Inferior parietal cortex (tissue), 1 donor: Measurements from ENCODE around the gene FGFRL1.

ENCODE experiments used
- DNase-seq: peaks from one replicate; pipeline ENCODE4 v3.0.0-alpha.2; 2016; ENCODE audit errors: extremely low spot score

The FGFRL1 gene, protein sequence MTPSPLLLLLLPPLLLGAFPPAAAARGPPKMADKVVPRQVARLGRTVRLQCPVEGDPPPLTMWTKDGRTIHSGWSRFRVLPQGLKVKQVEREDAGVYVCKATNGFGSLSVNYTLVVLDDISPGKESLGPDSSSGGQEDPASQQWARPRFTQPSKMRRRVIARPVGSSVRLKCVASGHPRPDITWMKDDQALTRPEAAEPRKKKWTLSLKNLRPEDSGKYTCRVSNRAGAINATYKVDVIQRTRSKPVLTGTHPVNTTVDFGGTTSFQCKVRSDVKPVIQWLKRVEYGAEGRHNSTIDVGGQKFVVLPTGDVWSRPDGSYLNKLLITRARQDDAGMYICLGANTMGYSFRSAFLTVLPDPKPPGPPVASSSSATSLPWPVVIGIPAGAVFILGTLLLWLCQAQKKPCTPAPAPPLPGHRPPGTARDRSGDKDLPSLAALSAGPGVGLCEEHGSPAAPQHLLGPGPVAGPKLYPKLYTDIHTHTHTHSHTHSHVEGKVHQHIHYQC

DNA sequence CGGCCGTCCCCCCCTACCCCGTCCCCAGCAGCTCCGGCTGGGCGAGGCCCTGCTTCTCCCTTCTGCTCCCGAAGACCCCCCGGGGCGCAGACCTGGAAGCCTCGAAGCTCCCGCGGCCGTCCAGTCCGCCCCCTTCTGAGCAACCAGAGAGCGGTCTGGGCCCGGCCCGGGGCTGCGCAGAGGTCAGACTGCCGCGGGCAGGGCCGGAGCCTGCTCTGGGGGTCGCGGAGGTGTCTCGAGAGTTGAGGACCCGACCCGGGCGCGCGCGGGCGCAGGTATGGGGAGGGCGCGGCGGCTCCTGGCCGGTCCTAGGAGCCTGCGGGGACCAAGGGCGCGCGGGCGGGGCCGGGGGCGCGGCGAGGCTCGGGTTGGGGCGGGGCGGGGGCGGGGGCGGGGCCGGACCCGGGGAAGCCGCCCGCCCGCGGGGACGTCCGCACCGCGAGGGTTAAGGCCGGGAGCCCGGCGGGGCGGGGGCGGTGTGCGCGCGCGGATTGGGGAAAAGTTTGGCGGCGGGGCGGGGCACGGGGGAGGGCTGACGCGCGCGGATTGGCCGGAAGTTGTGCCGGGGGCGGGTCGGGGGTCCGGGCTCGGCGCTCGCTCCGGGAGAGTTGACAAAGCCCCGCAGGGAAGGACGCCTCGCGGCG is at the start of gene FGFRL1:
TSS of gene FGFRL1 (plus strand) at position 605 of the 644 bp plus-strand sequence. CDS start 860 bp downstream, outside the sequence.
- DNase-seq = no peak

DNA sequence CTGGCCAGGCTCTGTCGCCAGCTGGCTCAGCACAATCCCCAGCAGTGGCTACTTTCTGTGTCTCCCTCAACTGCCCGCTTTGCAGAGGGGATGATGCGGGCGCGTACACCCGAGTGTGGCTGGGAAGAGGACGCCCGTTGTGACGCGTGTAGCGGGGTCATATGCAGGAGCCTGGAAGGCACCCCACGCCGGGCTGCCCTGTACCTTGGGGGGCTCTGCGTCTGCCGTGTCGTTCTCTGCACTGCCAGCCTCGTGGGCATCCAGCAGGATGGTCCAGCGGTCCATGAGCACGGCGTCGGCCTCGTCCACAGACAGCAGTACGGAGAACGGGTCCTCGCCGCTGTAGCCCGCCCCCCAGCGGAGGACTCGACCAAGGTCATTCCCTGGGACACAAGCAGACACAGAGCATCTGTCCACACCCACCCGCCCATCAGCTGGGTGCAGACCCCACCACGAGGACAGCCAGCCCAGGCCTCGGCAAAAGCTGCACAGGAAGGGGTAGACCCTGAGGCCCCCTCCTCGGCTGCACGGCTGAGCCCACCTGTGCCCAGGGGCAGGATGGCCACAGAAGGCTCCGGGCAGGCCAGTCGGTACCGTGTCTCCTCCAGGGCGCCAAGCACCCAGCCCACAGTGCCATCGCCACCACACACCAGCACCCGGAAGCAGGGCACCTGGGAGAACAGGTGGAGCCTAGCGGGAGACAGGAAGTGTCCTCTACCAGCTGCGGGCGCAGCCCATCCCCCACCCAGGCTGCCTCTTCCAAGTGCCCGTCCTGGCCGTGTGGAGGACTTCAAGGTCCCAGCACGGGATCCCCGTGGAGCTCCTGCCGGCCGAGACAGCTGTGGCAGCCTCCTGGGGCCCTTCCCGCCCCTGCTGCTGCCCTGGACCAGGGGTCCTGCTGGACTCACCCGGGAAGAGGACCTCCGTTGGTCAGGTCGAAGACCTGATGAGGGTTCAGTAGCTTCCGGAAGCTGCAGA is 48.9 kb upstream of the FGFRL1 start:
- DNase-seq = no peak

DNA sequence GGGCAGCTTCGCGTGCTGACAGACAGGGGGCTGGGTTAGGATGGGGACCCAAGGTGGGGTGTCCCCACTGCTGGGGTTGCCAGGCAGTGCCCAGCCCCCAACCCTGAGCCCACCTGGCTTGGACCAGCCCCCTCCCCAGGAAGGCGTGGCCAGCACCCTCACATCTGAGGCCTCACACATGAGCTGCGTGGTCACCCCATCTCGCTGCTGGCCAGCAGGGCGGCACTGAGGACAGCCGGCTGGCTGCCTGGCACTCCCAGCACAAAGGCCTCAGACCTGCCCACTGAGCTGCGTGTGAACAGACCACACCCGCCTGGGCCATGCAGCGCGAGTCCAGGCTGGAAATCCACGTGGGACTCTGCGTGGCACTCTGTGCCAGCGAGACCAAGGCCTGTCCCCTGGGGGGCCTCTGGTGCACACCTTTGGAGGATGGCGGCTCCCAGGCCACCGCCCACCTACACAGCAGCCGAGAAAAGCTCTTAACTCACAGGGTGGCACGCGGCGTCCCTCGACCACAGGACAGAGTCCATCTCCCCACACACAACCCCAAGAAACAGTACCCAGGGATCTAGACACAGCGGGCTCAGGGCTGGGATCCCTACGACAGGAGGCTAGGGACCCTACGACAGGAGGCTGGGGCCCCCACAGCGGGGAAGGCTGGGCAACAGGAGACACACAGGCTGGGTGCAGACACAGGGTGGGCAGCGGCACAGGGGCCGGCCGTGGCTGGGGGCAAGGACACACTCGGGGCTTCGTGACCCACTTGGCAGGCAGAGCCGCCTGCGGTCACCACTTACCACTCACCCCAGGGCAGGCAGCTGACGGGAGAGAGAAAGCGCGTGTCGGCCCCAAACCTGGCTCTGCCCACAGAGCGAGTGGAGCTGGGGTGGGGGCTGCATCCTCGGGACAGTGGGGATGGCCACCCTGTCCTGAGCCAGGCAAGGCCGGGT is 47.9 kb upstream of the FGFRL1 start:
- DNase-seq = no peak

DNA sequence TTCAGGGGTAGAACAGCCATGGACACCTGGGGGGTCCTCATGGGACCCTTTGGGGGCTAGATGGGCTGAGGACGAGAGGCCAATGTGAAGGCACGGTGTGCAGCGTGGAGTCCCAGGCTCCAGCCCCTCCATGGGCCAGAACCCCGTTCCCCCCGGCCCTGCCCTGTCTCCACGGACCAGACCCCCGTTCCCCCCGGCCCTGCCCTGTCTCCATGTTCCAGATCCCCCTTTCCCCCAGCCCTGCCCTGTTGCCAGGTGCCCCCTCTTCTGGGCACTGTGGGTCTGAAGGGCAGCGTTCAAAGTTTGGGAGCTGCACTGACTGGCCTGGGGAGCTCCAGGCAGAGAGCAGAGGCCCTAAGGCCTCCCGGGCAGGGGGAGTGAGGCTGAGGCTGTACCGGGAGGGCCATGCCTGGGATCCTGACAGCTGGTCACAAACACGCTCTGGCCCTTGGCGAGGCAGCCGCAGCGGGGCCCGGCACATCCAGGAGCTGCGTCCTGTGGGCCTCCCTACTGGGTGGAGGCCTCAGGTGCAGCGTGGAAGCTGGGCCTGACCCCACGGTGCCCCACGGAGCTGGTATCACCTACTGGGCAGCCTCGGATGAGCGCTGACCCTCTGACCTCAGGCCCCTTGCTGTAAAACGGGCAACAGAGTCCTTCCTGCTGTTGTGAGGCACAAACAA is 46.9 kb upstream of the FGFRL1 start:
- no peak for DNase-seq

DNA sequence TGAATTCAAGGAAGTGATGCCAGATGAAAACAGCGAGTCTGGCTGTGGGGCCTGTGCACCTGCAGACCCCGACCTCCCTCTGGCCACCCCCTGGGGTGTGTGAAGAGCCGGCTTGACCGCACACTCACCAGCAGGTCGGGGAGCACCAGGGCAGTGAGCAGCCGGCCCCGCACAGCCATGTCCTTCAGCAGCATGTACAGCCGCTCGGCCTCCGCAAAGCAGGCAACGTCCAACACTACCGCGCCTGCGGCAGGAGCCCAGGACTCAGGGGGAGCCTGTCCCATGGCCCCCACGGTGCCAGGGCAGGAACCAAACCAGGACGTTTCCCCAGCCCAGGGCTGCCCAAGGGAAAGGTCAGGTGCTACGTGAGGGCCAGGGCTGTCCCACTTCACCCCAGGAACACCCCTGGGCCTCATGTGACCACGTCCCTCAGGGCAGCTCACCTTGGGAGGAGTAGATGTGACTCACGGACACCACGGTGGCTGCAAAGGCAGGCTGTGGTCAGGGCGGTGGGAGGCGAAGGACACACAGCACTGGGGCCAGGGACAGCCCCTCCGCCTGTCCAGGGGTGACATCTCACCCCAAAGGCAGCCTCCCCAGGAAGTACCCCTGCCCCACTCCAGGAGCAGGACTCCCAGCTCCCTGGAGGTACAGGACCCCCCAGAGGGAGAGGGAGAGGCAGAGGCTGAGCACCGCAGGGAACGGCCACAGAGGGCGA is 46.2 kb upstream of the FGFRL1 start:
- no peak for DNase-seq

DNA sequence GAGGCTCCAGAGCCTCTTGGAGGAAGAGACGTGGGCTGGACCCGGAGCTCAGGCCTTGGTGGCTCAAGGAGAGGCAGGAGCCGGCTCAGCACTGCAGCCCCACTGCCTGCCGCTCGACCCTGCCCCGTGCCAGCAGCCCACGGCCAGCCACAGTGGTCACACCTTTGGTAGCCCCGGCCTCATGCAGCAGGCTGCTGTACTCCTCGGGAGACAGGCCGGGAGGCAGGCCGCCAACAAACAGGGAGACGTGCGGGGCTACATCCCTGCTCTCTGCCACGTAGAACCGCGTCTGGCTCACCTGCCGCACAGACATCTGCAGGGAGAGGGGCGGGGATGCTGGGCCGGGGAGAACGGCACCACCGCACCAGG is 45.7 kb upstream of the FGFRL1 start:
- no peak for DNase-seq

DNA sequence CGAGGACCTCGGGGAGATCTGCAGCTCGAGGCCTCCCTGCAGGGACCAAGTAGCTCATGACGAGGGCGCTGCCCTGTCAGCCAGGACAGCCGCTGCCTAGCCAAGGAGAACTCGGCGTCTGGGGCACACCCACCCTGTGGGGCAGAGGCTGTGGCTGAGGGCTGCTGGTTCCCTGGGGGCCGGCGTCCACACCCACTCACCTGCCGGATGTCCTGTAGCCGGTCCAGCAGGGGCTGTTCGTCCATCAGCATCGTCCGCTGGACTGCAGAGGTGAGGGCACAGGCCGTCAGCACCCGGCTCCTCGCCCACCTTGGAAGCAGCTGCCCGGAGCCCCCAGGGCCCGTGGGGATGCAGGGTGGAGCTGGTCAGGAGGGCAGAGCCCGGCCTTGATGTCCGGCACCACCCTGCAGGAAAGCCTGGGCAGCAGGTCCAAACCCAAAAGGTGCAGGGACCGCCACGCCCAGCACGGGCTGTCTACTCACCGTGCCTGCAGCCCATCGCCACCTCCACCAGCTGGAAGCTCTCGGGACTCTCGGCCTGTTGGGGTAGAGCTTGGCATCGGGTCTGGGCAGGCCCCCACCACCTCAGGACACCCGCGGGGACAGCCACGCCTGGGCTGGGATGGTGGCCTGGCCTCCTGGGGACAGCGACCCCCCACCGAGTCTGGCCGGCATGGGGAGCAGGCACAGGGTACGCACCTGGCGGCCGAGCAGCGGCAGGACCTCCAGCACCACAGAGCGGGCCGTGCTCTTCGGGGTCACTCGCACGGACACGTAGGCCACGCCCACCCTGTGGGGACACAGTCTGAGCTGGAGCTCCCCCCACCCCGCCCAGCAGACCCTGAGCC is 44.9 kb upstream of the FGFRL1 start:
- DNase-seq = no peak

DNA sequence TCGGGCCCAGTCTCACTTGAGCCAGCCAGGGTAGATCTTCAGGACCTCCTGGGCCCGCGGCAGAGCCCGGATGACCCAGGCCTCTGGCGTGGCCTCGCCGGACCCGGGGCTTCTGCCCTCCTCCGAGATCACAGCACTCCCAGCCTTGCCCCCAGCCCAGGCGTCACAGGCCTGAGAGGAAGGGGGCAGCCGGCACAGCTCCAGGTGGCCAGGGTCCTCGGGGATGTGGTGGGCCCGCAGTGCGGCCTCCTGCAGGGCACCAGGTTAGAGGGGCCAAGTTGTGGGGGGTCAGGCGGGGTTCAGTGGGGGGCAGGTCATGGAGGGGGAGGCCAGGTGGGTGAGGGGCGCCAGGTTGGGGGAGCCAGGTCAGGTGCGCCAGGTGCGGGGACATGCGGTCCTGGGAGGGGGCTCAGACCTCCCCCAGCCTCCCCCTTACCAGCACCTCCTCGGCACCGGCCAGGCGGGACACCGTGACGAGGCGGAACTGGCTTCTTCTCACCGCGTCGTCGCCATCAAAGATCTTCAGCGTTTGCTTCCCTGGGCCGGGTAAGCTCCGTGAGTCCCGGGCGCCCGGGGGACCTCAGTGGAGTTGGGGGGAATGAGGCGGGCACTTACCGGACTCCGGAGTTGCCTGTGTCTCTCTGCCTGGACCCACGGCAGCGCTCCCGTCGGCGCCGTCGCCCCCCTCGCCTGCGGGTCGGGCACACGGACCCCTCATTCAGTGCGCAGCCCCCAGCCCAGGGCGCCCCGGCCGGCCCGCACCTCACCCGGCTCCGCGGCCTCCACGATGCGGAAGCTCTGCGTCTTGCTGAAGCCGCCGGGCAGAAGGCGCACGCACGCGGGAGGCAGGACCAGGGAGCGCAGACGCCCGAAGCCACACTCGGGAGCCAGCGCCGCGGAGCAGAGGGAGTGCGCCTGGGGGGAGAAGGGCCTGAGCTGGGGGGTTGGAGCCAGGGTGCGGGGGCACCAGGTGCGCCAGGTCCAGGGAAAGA is 44.0 kb upstream of the FGFRL1 start:
- DNase-seq = no peak

DNA sequence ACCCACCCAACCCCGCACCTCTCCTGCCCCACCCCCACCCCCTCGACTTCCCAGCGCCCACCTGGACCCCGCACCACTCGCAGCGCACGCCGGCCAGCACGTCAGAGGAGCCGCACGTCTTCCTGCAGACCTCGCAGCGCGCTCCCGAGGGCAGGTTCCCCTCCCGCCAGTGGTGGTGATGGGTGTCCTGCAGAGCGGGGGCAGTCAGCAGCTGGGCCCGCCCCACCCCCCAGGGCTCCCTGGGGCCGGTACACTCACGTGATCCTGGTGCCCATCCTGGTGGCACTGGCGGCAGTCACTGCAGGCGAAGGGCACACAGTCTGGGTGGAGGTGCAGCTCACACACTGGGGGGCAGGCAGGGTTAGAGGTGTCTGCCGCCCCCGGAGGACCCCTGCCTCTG is 43.2 kb upstream of the FGFRL1 start:
- DNase-seq = no peak

DNA sequence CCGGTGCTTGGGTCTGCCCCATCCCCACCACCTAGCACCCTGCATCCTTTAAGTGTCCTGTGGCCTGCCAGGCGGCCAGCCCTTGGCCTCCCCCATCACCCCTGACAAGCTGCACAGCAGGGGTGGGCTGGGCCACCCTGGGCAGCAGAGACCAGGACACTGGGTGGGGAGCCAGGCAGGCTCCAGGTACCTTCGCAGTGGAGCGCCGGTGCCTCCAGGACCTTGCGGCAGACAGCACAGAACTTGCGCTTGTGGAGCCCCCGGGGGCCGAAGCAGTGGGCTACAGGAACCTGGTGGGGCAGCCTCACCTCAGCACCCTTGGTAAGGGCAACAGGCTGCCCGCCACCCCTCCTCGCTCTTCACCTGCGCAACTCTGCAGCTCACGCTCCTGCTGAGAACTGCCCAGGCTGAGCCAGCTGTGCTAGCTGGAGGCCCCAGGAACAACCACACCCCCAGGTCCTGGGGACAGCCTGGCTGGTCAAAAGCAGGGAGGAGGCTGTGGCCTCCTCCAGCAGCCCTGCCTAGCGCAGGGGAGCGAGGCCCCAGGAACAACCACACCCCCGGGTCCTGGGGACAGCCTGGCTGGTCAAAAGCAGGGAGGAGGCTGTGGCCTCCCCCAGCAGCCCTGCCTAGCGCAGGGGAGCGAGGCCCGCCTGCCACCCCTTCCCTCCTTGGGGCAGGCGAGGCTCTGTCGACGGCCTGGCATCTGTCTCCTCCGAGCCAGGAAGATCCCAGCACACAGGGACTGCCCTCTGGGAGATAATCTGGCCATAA is 42.6 kb upstream of the FGFRL1 start:
- no peak for DNase-seq

DNA sequence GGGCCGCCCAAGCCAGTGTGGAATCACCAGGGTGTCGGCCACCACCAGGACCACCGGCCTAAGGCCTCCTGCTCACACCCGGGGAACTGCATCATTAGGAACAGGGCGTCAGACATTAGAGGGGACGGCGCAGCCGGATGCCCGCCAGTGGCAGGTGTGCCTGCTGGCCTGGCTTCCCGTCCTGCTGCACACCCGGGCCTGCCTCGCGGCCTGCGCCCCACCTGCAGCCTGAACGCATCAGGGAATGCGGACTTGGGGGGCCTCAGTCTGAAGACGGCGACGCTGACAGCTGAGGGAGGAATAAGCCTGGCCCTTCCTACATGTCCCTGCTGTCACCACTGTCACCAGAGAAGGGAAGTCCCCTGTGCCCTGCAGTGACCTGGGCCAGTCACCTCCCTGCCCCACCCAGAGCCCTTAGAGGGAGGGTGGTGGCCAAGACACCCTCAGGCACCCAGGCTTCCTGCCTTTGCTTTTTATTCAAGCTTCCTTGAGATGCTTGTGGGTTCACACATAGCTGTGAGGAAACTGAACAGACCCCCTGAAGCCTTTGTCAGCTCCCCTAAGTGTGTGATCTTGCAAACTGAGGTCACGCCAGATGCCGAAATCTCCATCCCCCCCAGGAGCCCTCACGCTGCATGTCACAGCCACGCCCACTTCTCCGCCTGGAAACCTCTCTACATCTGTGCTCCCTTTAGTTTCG is 41.2 kb upstream of the FGFRL1 start:
- no peak for DNase-seq

DNA sequence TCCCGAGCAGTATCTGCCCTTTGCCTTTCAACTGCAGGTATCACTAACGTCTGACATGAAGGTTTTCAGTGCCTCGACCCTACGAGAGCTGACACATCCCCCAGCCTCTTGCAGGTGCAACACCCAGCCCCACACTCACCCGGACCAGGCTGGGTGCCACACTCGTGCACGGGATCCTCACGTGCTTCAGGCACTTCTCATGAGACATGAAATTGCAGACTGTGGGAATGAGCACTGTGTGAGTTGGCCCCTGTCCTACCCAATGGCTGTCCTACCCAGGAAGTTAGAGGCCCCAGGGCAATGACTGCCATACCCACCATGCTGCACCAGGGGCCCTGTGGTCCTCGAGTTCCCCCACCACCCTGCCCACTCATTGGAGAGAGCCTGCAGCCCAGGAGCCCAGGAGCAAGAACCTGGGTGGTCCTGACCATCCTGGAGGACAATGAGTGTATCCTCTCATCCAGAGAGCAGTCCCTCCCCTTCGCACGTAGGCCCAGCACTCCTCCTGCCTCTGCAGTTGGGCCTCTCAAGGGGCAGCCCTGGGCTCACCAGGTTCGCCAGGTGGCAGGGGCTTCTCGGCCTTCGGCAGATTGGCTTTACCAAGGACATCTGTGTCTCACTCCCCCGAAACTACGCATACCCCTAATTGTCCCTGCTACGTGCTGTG is 40.4 kb upstream of the FGFRL1 start:
- DNase-seq = no peak

DNA sequence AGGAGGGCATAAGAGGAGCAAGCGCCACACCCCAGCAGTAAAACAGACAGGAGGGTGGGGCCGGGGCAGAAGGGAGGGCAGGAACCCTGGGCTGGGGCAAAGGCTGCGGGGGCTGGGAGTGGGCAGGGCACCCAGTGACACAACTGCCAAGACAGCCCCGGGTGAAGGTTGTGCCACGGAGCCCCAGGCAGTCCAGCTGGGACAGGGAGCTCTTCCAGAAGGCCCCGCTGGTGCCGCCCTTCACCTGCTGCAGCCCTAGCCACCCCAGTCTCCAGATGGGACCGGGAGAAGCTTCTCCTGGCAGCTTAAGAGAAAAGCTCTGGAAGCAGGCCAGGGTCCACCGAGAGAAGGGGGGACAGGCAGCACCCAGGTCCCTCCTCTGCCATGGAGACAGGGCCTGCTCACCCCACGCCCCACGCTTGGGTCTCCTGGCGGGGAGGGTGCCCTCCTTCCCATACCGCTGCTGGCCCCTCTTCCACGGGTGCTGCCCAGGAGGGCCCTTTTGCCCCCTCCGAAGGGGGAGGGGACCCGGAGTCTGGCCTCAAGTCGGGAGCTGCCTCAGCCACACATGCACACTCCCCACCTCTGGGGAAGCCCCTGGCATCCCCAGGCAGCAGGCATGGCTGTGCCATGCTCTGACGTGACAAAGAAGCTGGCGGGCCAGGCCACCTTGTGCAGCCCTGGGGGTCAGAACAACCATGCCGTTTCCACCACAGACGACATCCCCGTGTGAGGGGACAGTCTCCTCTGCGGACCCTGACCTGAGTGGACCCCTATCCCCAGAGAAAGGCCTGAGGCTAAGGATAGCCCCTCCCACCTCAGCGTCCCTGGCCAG is 39.5 kb upstream of the FGFRL1 start:
- DNase-seq = no peak

DNA sequence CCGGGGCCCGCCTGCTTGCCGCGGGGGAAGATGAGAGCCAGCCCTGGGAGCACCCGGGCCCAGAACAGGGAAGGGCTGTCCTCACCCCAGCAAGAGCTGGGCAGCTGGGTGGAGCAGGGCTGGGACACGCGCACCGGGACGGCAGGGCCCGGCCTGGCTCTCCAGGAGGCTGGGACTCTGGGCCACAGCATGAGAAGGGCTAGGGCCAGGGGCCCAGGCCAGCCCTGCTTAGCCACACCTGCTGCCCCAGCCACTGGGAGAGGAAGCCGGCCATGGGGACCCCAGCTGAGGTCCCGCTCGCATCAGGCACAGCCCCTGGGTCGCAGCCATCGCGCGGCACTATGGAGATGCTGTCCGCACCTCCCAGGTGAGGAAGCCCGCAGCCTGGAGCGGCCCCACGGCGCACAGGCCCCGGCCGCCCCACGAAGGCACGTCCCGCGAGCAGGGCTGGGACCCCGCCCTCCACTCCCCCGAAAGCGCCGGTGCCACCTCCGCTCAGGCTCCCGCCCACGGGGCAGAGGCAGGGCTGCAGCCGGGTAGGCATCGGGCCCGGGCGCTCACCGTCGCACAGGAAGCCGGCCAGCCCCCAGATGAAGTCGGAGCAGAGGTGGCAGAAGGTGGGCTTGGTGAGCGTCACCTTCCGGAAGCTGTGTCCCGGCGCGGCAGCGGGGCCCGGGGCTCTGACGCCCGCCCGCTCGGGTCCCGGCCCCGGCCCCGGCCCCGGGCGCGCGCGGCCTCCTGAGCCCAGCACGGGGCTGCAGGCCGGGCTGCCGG is 38.6 kb upstream of the FGFRL1 start:
- no peak for DNase-seq
